Skeletal muscle cell (primary cell): Measurements from ENCODE around the gene CYFIP2.
A peak's percentile ranks its signal among the peaks of the same experiment; 100 is the strongest.

Experiments
- DNase-seq: peaks from one replicate; pipeline ENCODE4 v3.0.0-alpha.2; 2010; ENCODE audit warnings: low read depth
- H3K4me3 ChIP-seq: 2 replicates; pipeline ENCODE4 v1.5.1; 2011; ENCODE audit warnings: low read depth, mild to moderate bottlenecking, control low read depth, low read length, moderate library complexity

Gene CYFIP2

GRCh38 chr5:157252711-157253465, 13.0 kb upstream of the CYFIP2 start:
- DNase-seq: peak; percentile 14
- no peak overlapping the region for H3K4me3 ChIP-seq

GRCh38 chr5:157253547-157253946, 12.4 kb upstream of the CYFIP2 start:
- DNase-seq: peak; percentile 13
- H3K4me3 ChIP-seq: no peak overlapping the region

GRCh38 chr5:157258450-157258849, 7.5 kb upstream of the CYFIP2 start:
- no peak overlapping the region for H3K4me3 ChIP-seq
- DNase-seq: no peak

- DNase-seq: no peak
- no peak overlapping the region for H3K4me3 ChIP-seq
These were observed 6.2 kb upstream of the CYFIP2 start for GRCh38 chr5:157259699-157260098.

GRCh38 chr5:157263496-157264090, 2.3 kb upstream of the CYFIP2 start:
- no peak overlapping the region for H3K4me3 ChIP-seq
- no peak for DNase-seq

GRCh38 chr5:157266286-157267007, 524 bp downstream of the CYFIP2 start:
- H3K4me3 ChIP-seq: peak overlapping the region; percentile 60
- DNase-seq: no peak

GRCh38 chr5:157267025-157267424, 1.1 kb downstream of the CYFIP2 start:
- no peak overlapping the region for H3K4me3 ChIP-seq
- DNase-seq: no peak

GRCh38 chr5:157267761-157268480, 2.0 kb downstream of the CYFIP2 start:
- H3K4me3 ChIP-seq: no peak overlapping the region
- no peak for DNase-seq

- no peak overlapping the region for H3K4me3 ChIP-seq
These were observed 3.3 kb downstream of the CYFIP2 start for GRCh38 chr5:157269165-157269671.

GRCh38 chr5:157269761-157270272, 3.9 kb downstream of the CYFIP2 start:
- H3K4me3 ChIP-seq: no peak overlapping the region
- no peak for DNase-seq

More at GRCh38 chr5:157269165-157269671, 3.3 kb downstream of the CYFIP2 start:
- DNase-seq: no peak

GRCh38 chr5:157270771-157271170, 4.8 kb downstream of the CYFIP2 start:
- H3K4me3 ChIP-seq: no peak overlapping the region
- DNase-seq: no peak

- no peak overlapping the region for H3K4me3 ChIP-seq
- DNase-seq: no peak
These were observed 5.9 kb downstream of the CYFIP2 start for GRCh38 chr5:157271740-157272271.

- DNase-seq: no peak
These were observed 7.2 kb downstream of the CYFIP2 start for GRCh38 chr5:157273131-157273556.

GRCh38 chr5:157275403-157275802, 9.5 kb downstream of the CYFIP2 start:
- no peak overlapping the region for H3K4me3 ChIP-seq
- no peak for DNase-seq

More at GRCh38 chr5:157273131-157273556, 7.2 kb downstream of the CYFIP2 start:
- no peak overlapping the region for H3K4me3 ChIP-seq

GRCh38 chr5:157278319-157279037, 12.6 kb downstream of the CYFIP2 start:
- no peak overlapping the region for H3K4me3 ChIP-seq
- no peak for DNase-seq

- no peak overlapping the region for H3K4me3 ChIP-seq
- no peak for DNase-seq
These were observed 13.8 kb downstream of the CYFIP2 start for GRCh38 chr5:157279605-157280239.

GRCh38 chr5:157280927-157281326, 15.0 kb downstream of the CYFIP2 start:
- DNase-seq: peak; percentile 31
- no peak overlapping the region for H3K4me3 ChIP-seq

- no peak overlapping the region for H3K4me3 ChIP-seq
- no peak for DNase-seq
These were observed 16.2 kb downstream of the CYFIP2 start for GRCh38 chr5:157282150-157282549.
